HepG2 (cell line): ENCODE data around the gene PTGIS. TPM values are rescaled to one million over a fixed set of nuclear protein-coding genes. Genes with fewer than 3 reads are reported as not detected.

Experiments
- ATAC-seq: fragments of 200-7000 bp; cut with Tn5 transposase; 3 replicates; pipeline ENCODE4 v1.9.1; 2020; ENCODE audit warnings: mild to moderate bottlenecking, moderate library complexity
- BruUV-seq: library from RNA; stranded (reverse); fragments of 400-500 nt; replicated peaks from 2 replicates; lab custom pipeline; 2021; lab: Mats Ljungman, UMichigan
- CTCF ChIA-PET: fragments of 300-600 bp; formaldehyde crosslinking; extraction: SDS; loops from one replicate; lab custom pipeline; 2021; ENCODE audit warnings: low total read pairs, inconsistent platforms, low intra/inter-chr PET ratio; lab: Yijun Ruan, JAX
- POLR2A ChIA-PET: fragments of 350-600 bp; sonication (Branson Sonifier 250); formaldehyde crosslinking; loops from one replicate; lab custom pipeline; 2020; ENCODE audit warnings: antibody characterized with exemption, inconsistent platforms; lab: Yijun Ruan, JAX
- DNase-seq: peaks from one replicate; pipeline ENCODE4 v3.0.0-alpha.2; 2015; ENCODE audit warnings: low spot score
- FAIRE-seq: peaks from 3 replicates; lab custom pipeline; 2011; peaks lifted over from hg19 to GRCh38; lab: Jason Lieb, UNC
- H2AFZ ChIP-seq: one replicate; pipeline ENCODE4 v1.6.1; 2011; ENCODE audit warnings: low read length, inconsistent platforms
- H3K27ac ChIP-seq: fragments of 300-600 bp; 3 replicates; pipeline ENCODE4 v1.8.0; 2011; ENCODE audit warnings: mixed run types, mild to moderate bottlenecking, mixed read lengths, low read length, inconsistent platforms; ENCODE audit not compliant: insufficient read depth; ENCODE audit errors: extremely low read length
- H3K27me3 ChIP-seq, 2 experiments: fragments of 200-600 bp in 1 of 2; 2 replicates in 1 of 2; 3 replicates in 1 of 2; pipeline versions ENCODE4 v1.6.0 to v1.8.0; 2011; ENCODE audit warnings: low read length in 2 of 2, mild to moderate bottlenecking in 2 of 2, moderate library complexity in 2 of 2, inconsistent platforms in 1 of 2; ENCODE audit not compliant: insufficient read depth in 2 of 2, control insufficient read depth in 1 of 2
- H3K36me3 ChIP-seq, 2 experiments: fragments of 200-600 bp in 1 of 2; replicated peaks in 1 of 2; 2 replicates in 1 of 2; 3 replicates in 1 of 2; pipeline versions ENCODE4 v1.5.1 to v1.8.0; 2011; ENCODE audit warnings: low read length in 2 of 2, inconsistent platforms in 1 of 2; ENCODE audit not compliant: insufficient read depth in 2 of 2, control insufficient read depth in 1 of 2
- H3K4me1 ChIP-seq: 2 replicates; pipeline ENCODE4 v1.5.1; 2012; ENCODE audit warnings: low read length, inconsistent platforms; ENCODE audit not compliant: insufficient read depth
- H3K4me2 ChIP-seq: 2 replicates; pipeline ENCODE4 v1.6.0; 2011; ENCODE audit warnings: low read depth, low read length, inconsistent platforms
- H3K4me3 ChIP-seq, 3 experiments: fragments of 200-600 bp in 1 of 3; sonication (generic), shearing (Covaris generic) in 1 of 3; replicated peaks in 1 of 3; 2 replicates each; pipeline ENCODE4 v1.5.1; 2011 to 2016; ENCODE audit warnings: low read length in 3 of 3, inconsistent platforms in 2 of 3, low read depth in 2 of 3, mild to moderate bottlenecking in 2 of 3, control low read depth in 1 of 3, mixed read lengths in 1 of 3; ENCODE audit not compliant: insufficient read depth in 1 of 3
- H3K79me2 ChIP-seq: one replicate; pipeline ENCODE4 v1.6.1; 2011; ENCODE audit warnings: low read length, inconsistent platforms; ENCODE audit not compliant: insufficient read depth
- H3K9ac ChIP-seq: 2 replicates; pipeline ENCODE4 v1.6.0; 2011; ENCODE audit warnings: mild to moderate bottlenecking, low read depth, low read length, inconsistent platforms; ENCODE audit not compliant: insufficient read depth
- H3K9me3 ChIP-seq: 2 replicates; pipeline ENCODE4 v1.5.1; 2012; ENCODE audit warnings: mild to moderate bottlenecking, low read length
- H4K20me1 ChIP-seq: 2 replicates; pipeline ENCODE4 v1.6.0; 2011; ENCODE audit warnings: inconsistent platforms, mild to moderate bottlenecking, low read length, moderate library complexity; ENCODE audit not compliant: insufficient read depth
- DMAP1 ChIP-seq: IDR thresholded peaks from 2 replicates; pipeline ENCODE4 v1.6.1; 2016
- GABPA ChIP-seq, 2 experiments: IDR thresholded peaks; 2 replicates each; pipeline ENCODE4 v1.6.1; 2011 to 2016; ENCODE audit warnings: low read depth in 2 of 2, low read length in 1 of 2, missing biosample characterization in 1 of 2, missing genetic modification characterization in 1 of 2
- IRX3 ChIP-seq: sonication (generic); formaldehyde crosslinking; IDR thresholded peaks from 2 replicates; pipeline ENCODE4 v1.8.1; 2023; ENCODE audit warnings: mild to moderate bottlenecking, low read depth, missing genetic modification reagents, borderline replicate concordance
- MAFF ChIP-seq: IDR thresholded peaks from 2 replicates; pipeline ENCODE4 v1.6.1; 2011; ENCODE audit warnings: low read depth, low read length, improper control_type of control experiment
- SRF ChIP-seq: IDR thresholded peaks from 2 replicates; pipeline ENCODE4 v1.6.1; 2011; ENCODE audit warnings: mild to moderate bottlenecking, low read depth, low read length, moderate library complexity
- SRSF1 ChIP-seq: fragments of 200-400 bp; formaldehyde crosslinking; optimal IDR thresholded peaks from 2 replicates; pipeline ENCODE3; 2017; ENCODE audit warnings: mild to moderate bottlenecking, low read depth, low read length, moderate library complexity
- ZFP41 ChIP-seq: sonication (generic); formaldehyde crosslinking; IDR thresholded peaks from 2 replicates; pipeline ENCODE4 v1.4.0; 2020; ENCODE audit warnings: mild to moderate bottlenecking, missing genetic modification reagents, borderline replicate concordance
- ZNF260 ChIP-seq: sonication (generic); formaldehyde crosslinking; IDR thresholded peaks from 2 replicates; pipeline ENCODE4 v1.4.0; 2020; ENCODE audit warnings: missing genetic modification reagents, low read depth, mild to moderate bottlenecking, borderline replicate concordance
- ZNF431 ChIP-seq: sonication (generic); formaldehyde crosslinking; IDR thresholded peaks from 2 replicates; pipeline ENCODE4 v1.9.0; 2022; ENCODE audit warnings: missing genetic modification reagents, low read depth, mild to moderate bottlenecking, borderline replicate concordance
- ZNF44 ChIP-seq: sonication (generic); formaldehyde crosslinking; IDR thresholded peaks from 2 replicates; pipeline ENCODE4 v1.5.1; 2020; ENCODE audit warnings: mild to moderate bottlenecking, missing genetic modification reagents
- ZNF567 ChIP-seq: sonication (generic); formaldehyde crosslinking; IDR thresholded peaks from 2 replicates; pipeline ENCODE4 v1.8.1; 2023; ENCODE audit warnings: mild to moderate bottlenecking, missing genetic modification reagents, borderline replicate concordance
- WGBS: methylation state at CpG from one replicate; pipeline ENCODE4 v1.1.6; 2017; ENCODE audit warnings: low lambda C conversion rate; 5-methylcytosine and 5-hydroxymethylcytosine counted together
- in situ Hi-C: cut with HindIII; loops from 2 replicates; pipeline ENCODE4 v1.10.0; 2017; ENCODE audit warnings: low pct_unique_long_range_greater_than_20kb; ENCODE audit not compliant: extremely low pct_ligation_motif_present
- intact Hi-C: fragments of 100-400 bp; cut with micrococcal nuclease; formaldehyde crosslinking; loops from one replicate; pipeline ENCODE4 v1.10.0; 2022; ENCODE audit not compliant: unreplicated experiment
- polyA plus RNA-seq, 8 experiments: library from polyadenylated mRNA; depleted of rRNA in 3 of 8; stranded (reverse) in 7 of 8; unstranded in 1 of 8; fragments of >200 nt; fragmentation: Illumina TruSeq in 4 of 8; extraction: Trizol in 4 of 8; gene quantifications; 2 replicates each; pipeline versions ENCODE4 v1.2.1 to v1.2.3, GENCODE V29; 2011 to 2016; ENCODE audit warnings: low read depth in 4 of 8, missing spikeins in 1 of 8, mixed read lengths in 1 of 8; ENCODE audit not compliant: insufficient read depth in 1 of 8
- total RNA-seq, 5 experiments: library from RNA; depleted of rRNA; stranded (reverse); fragments of >200 nt; fragmentation: Illumina TruSeq; extraction: Trizol; gene quantifications; 2 replicates each; pipeline ENCODE4 v1.2.3, GENCODE V29; 2016; ENCODE audit warnings: low read depth in 1 of 5
- TF ChIP-seq, protein P1 (sequence below): IDR thresholded peaks from 2 replicates; pipeline ENCODE4 v1.6.1; 2016
- TF ChIP-seq, protein P2 (sequence below): sonication (generic); formaldehyde crosslinking; IDR thresholded peaks from 2 replicates; pipeline ENCODE4 v1.4.0; 2020; ENCODE audit warnings: missing genetic modification reagents

The PTGIS gene
- total and polyA plus RNA-seq, 2 of the 13 experiments (the other 11 are each of a cell fraction or from before 2014, with no cell fraction given): not detected

DNA sequence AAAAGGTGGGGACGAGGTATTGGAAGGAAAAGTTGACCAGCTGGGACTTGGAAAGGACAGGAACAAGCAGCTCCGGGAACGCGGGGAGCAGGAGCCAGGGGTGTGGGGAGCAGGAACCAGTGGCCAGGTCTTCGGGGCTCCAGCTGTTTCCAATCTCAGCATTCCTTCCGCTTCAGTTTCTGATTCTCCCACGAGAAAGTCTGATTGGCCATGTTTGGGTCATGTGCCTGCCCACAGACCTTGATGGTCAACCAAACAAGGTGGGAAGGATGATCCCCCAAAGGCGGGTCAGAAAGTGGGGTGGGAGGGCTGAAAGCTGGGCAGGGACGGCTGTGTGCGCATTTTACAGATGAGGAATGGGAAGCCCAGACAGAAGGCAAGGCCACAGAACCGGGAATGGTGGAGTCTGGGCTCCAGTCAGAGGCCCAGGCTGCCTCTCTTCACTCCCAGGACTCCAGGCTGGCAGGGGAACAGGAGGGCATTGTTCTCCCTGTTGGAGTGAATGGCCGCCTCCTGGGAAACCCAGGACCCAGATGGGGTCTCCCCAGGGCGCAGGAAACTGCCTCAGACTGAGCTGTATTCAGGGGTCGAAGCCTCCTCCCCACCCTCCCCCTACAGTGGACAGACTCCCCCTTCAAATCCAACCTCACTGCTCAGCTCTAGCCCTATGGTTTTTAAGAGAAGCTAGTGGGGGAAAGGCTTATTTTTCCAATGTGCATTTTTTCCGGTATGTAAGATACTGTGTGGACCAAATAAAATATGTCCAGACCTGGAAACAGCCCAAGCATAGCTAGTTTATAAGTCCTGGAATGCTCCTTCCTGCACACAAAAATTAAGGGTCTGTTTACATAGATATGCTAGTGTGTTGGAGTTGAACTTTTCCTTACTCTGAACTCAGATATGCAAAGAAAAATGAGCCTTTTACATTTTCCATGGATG is 12.2 kb upstream of the PTGIS start (continued):
- TF ChIP-seq ZNF44 (CRISPR knock-in tag): 0 out of 2 replicates have a peak, but pooled peaks have one; percentile 72
- TF ChIP-seq ZNF567 (CRISPR knock-in tag): no peak
- no peak for TF ChIP-seq ZNF431 (CRISPR knock-in tag)
- TF ChIP-seq, protein P1, sequence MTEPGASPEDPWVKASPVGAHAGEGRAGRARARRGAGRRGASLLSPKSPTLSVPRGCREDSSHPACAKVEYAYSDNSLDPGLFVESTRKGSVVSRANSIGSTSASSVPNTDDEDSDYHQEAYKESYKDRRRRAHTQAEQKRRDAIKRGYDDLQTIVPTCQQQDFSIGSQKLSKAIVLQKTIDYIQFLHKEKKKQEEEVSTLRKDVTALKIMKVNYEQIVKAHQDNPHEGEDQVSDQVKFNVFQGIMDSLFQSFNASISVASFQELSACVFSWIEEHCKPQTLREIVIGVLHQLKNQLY (CRISPR knock-in tag): no peak
- no peak for TF ChIP-seq GABPA (IDR thresholded peaks at IDR 0.05; ENCODE audit: low read depth, low read length)
- no peak for TF ChIP-seq GABPA (CRISPR knock-in tag; IDR thresholded peaks at IDR 0.05; ENCODE audit: low read depth)
- no peak for TF ChIP-seq DMAP1

DNA sequence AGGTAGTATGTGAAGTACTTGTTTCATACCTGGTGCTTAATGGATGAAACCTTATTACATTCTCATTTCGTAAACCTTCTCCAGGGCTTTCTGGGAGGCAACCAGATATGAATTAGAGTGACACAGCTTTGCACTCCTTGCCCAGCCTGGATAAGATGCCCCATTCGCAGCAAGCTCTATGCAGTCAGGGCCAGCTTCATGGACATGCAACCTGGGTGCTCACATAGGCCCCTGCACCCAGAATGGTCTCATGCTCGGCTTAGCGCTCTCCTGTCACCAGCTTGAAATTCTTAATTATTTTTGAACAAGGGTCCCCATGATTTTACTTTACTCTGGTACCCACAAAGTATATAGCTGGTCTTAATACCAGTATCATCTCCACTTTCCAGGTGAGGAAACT is 11.3 kb upstream of the PTGIS start:
- WGBS: 85% methylated on average over 4 of the region's 4 CpGs
- H3K27ac ChIP-seq: no peak overlapping the region

More for the DNA sequence above, 11.3 kb upstream of the PTGIS start:
- BruUV-seq: no TSS peak
- Histone ChIP-seq H3K9ac (no peak overlapping the region), H3K27me3 (peaks cover 0 to 6% of the 10 kb centered on the region in 2 experiments; a peak in 3 of 5 replicates), H3K4me1 (peaks cover 38% of the 10 kb centered on the region), H3K4me2 (no peak overlapping the region), H3K9me3 (peaks cover 7% of the 10 kb centered on the region), H3K4me3 (no peak overlapping the region), H3K79me2 (no peaks in the 10 kb centered on the region), H4K20me1 (no peaks in the 10 kb centered on the region), H2AFZ (no peak overlapping the region), H3K36me3 (no peaks in the 10 kb centered on the region)
- no peak for TF ChIP-seq ZNF260 (CRISPR knock-in tag)
- TF ChIP-seq, protein P2, sequence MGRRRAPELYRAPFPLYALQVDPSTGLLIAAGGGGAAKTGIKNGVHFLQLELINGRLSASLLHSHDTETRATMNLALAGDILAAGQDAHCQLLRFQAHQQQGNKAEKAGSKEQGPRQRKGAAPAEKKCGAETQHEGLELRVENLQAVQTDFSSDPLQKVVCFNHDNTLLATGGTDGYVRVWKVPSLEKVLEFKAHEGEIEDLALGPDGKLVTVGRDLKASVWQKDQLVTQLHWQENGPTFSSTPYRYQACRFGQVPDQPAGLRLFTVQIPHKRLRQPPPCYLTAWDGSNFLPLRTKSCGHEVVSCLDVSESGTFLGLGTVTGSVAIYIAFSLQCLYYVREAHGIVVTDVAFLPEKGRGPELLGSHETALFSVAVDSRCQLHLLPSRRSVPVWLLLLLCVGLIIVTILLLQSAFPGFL (CRISPR knock-in tag): no peak
- no peak for TF ChIP-seq SRF
- TF ChIP-seq SRSF1: no peak
- no peak for TF ChIP-seq ZFP41 (CRISPR knock-in tag)
- no peak for TF ChIP-seq MAFF
- 0 out of 2 replicates have a peak, but pooled peaks have one; percentile 31 for TF ChIP-seq IRX3 (CRISPR knock-in tag)
- ATAC-seq (no peak), FAIRE-seq (no peak), DNase-seq (no peak)
- ChIA-PET POLR2A (interaction anchor here (1.1 to 1.2 kb wide), 2 partner anchors 38 to 301 kb away, joined by 3 read pairs; partner anchors contain the start of gene ZNFX1), CTCF (no interaction called here)
- intact Hi-C loops (no loop called here), in situ Hi-C loops (no loop called here)
